Esophagus squamous epithelium (tissue), 5 donors: Measurements from ENCODE around the gene ABHD6. TPM values are rescaled to one million over a fixed set of nuclear protein-coding genes. Genes with fewer than 3 reads are reported as not detected.

Experiments
- DNase-seq: peaks from one replicate; lab custom pipeline; 2025; lab: John Stamatoyannopoulos, UW
- H3K27ac ChIP-seq, 4 donors: fragments of 200-600 bp; sonication (generic); one replicate each; pipeline ENCODE4 v1.5.1; 2016 to 2019; ENCODE audit warnings: mild to moderate bottlenecking in 1 of 4
- H3K27me3 ChIP-seq, 4 donors: fragments of 200-600 bp; sonication (generic); 1 replicate in 3 of 4; 2 replicates in 1 of 4; pipeline versions ENCODE4 v1.5.1 to v1.6.0; 2017 to 2021; ENCODE audit warnings: antibody characterized with exemption in 1 of 4
- H3K36me3 ChIP-seq, 3 donors: fragments of 200-600 bp; sonication (generic); one replicate each; pipeline ENCODE4 v1.5.1; 2016 to 2019
- H3K4me1 ChIP-seq, 3 donors: fragments of 200-600 bp; sonication (generic); one replicate each; pipeline ENCODE4 v1.5.1; 2017 to 2019
- H3K4me3 ChIP-seq, 4 donors: fragments of 200-600 bp; sonication (generic); 1 replicate in 3 of 4; 2 replicates in 1 of 4; pipeline ENCODE4 v1.5.1; 2016 to 2019; ENCODE audit warnings: mild to moderate bottlenecking in 2 of 4, moderate library complexity in 1 of 4
- H3K9me3 ChIP-seq, 3 donors: fragments of 200-600 bp; sonication (generic); one replicate each; pipeline ENCODE4 v1.5.1; 2016 to 2019
- POLR2A ChIP-seq, 4 donors: fragments of 450-650 bp; IDR thresholded peaks; one replicate each; pipeline ENCODE4 v1.6.1; 2017; ENCODE audit warnings: antibody characterized with exemption in 4 of 4, mild to moderate bottlenecking in 4 of 4, moderate library complexity in 3 of 4
- WGBS, 2 donors: methylation state at CpG; one replicate each; pipeline ENCODE4 v1.1.5; 2018; 5-methylcytosine and 5-hydroxymethylcytosine counted together
- intact Hi-C: fragments of 100-400 bp; cut with DNase I; formaldehyde crosslinking; loops from one replicate; pipeline ENCODE4 v1.15.0; 2022
- total RNA-seq, 4 donors: library from RNA; depleted of rRNA; stranded (reverse); fragments of >200 nt; gene quantifications; one replicate each; pipeline ENCODE4 v1.1.0, GENCODE V29; 2016
- TF ChIP-seq, protein P1 (sequence below), 6 experiments: fragments of 450-650 bp in 4 of 6; fragments of 200-600 bp in 2 of 6; sonication (generic) in 2 of 6; IDR thresholded peaks; one replicate each; pipeline ENCODE4 v1.5.1; 2016 to 2019; ENCODE audit warnings: antibody characterized with exemption in 6 of 6, mild to moderate bottlenecking in 4 of 6, moderate library complexity in 4 of 6
- donor health status: DM: yes; HTN: yes; CAD: no.

ABHD6 gene
- total RNA-seq, 4 donors from 2014 or later, result 5.8 to 16.5 (median 8.9) TPM

DNA sequence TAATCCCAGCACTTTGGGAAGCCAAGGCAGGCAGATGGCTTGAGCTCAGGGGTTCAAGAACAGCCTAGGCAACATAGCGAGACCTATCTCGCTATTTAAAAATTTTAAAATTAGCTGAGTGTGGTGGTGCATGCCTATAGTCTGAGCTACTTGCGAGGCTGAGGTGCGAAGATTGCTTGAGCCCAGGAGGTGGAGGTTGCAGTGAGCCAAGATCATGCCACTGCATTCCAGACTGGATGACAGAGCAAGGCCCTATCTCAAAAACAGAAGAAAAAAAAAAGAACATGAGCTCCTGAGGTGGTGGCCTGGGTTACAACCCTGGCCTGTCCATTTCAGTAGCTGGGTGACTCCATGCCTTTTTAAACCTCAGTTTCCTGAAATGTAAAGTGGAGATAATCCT is 34.1 kb upstream of the ABHD6 start:
- no peak for DNase-seq
- H3K9me3 ChIP-seq, result no peaks in the 10 kb centered on the region
- H3K4me3 ChIP-seq, result no peak overlapping the region
- 97% methylated on average over 4 of the region's 4 CpGs for WGBS, 2 donors
- TF ChIP-seq, protein P1, sequence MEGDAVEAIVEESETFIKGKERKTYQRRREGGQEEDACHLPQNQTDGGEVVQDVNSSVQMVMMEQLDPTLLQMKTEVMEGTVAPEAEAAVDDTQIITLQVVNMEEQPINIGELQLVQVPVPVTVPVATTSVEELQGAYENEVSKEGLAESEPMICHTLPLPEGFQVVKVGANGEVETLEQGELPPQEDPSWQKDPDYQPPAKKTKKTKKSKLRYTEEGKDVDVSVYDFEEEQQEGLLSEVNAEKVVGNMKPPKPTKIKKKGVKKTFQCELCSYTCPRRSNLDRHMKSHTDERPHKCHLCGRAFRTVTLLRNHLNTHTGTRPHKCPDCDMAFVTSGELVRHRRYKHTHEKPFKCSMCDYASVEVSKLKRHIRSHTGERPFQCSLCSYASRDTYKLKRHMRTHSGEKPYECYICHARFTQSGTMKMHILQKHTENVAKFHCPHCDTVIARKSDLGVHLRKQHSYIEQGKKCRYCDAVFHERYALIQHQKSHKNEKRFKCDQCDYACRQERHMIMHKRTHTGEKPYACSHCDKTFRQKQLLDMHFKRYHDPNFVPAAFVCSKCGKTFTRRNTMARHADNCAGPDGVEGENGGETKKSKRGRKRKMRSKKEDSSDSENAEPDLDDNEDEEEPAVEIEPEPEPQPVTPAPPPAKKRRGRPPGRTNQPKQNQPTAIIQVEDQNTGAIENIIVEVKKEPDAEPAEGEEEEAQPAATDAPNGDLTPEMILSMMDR (IDR thresholded peaks at IDR 0.05), result no peak
- TF ChIP-seq POLR2A (IDR thresholded peaks at IDR 0.05), result no peak
- intact Hi-C loops, result no loop called here
- H3K27ac ChIP-seq, result no peak overlapping the region
- peaks cover 21 to 54% (median 26%) of the 10 kb centered on the region in 3 donors for H3K4me1 ChIP-seq
- no peaks in the 10 kb centered on the region for H3K36me3 ChIP-seq
- no peaks in the 10 kb centered on the region for H3K27me3 ChIP-seq

DNA sequence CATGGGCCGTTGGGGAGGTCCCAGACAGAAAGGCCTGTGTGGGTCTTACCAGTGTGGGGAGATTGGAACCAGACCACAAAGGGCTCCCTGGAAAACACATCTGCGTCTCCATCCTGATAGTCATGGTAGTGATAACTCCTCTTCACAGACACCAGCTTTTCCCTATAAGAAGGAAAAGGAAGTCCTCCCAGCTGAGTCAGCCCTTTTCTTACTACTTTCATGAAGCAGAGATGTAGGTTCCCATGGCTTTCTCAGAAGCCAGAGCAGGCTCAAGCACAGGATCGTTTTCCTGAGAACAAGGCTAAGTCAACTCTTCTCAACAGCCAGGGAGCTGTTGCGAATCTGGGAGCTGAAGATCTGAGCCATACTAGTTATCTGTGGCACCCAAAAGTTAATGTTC is 32.9 kb upstream of the ABHD6 start:
- DNase-seq, result no peak
- no peaks in the 10 kb centered on the region for H3K36me3 ChIP-seq
- WGBS, 2 donors, result 83% methylated on average over 4 of the region's 4 CpGs; no CpG with 5 or more reads in 1 of the 2 donors
- no peak overlapping the region for H3K4me3 ChIP-seq
- H3K9me3 ChIP-seq, result no peaks in the 10 kb centered on the region
- peaks cover 21 to 47% (median 22%) of the 10 kb centered on the region in 3 donors for H3K4me1 ChIP-seq
- no peaks in the 10 kb centered on the region for H3K27me3 ChIP-seq
- intact Hi-C loops, result no loop called here
- no peak for TF ChIP-seq POLR2A (IDR thresholded peaks at IDR 0.05)
- TF ChIP-seq, protein P1 (IDR thresholded peaks at IDR 0.05), result no peak
- H3K27ac ChIP-seq, result no peak overlapping the region

DNA sequence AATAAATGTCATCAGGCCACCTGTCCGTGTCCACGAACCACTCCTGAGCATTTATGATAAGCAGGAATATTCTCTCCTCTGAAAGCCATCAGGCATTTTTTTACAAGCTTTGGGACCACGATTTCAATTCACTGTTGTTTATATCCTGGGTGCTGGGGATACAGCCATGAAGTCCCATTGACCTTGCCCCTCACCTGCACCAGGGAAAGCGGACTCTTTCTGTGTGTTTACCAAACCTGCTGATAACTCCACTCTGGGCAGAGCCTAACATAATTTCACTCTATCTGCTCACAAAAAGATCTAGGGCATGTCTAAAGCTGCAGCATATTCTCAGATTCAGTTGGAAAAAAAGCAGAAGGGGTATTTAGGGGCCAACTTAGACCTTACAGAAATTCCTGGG is 31.6 kb upstream of the ABHD6 start:
- Histone ChIP-seq H3K9me3 (no peaks in the 10 kb centered on the region), H3K4me1 (peaks cover 10 to 47% (median 15%) of the 10 kb centered on the region in 3 donors), H3K27ac (peak overlapping the region; percentile 36 to 73 (median 46)), H3K36me3 (no peaks in the 10 kb centered on the region), H3K4me3 (no peak overlapping the region), H3K27me3 (no peaks in the 10 kb centered on the region)
- intact Hi-C loops, result no loop called here
- no peak for DNase-seq
- TF ChIP-seq, protein P1 (IDR thresholded peaks at IDR 0.05), result no peak
- no peak for TF ChIP-seq POLR2A (IDR thresholded peaks at IDR 0.05)
- 72 to 81% methylated on average over 4 of the region's 4 CpGs for WGBS, 2 donors

DNA sequence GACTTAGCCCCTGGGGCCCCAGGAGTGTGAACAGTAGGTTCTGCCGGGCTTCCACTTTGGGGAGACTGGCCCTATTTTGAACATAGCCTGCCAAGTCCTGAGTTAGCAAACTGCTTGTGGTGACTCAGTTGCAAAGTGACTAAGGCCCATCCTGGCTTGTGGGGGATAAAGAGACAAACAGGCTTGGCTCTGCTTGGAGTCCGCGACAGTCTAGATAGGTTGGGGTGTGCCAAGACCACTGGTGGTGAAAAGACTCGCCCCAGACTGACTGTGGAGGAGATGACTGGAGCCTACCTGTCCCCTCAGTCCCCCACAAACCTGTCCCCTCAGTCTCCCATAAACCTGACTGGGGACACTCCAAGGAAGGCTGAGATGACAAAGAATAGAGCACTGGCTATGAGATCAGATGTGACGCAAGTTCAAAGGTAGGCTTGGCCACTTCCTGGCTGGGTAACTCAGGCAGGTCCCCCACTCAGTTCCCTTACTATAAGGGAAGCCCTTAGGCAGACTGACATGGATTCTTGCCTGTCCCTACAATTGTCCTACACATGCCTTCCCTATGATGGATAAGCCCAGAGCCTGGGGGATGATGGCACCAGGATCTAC is 31.1 kb upstream of the ABHD6 start:
- Histone ChIP-seq H3K27me3 (no peaks in the 10 kb centered on the region), H3K27ac (peak overlapping the region; percentile 36 to 73 (median 46)), H3K9me3 (no peaks in the 10 kb centered on the region), H3K4me1 (peaks cover 13 to 47% (median 16%) of the 10 kb centered on the region in 3 donors), H3K36me3 (no peaks in the 10 kb centered on the region), H3K4me3 (no peak overlapping the region)
- WGBS, 2 donors, result 34 to 76% methylated on average over 3 to 5 of the region's 5 CpGs
- TF ChIP-seq POLR2A (IDR thresholded peaks at IDR 0.05), result no peak
- no peak for DNase-seq
- intact Hi-C loops, result no loop called here

DNA sequence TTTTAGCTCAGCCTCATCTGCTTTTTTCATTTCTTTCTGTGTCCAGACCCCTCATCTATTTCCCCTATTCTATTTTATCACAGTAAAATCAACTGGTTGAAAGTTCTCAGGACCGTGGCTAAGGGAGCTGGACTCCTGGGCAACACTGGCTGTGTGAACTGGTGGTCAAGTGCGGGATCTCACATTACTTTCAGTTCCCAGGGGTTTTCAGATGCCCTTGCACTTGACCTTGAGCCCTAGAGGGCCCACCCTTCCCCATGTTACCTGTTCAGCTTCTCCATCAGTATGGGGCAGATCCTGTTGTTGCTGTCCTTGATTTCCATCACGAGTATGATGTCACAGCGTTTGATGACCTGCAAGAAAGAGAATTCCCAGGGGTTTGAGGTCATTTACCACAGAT is 29.6 kb upstream of the ABHD6 start:
- Histone ChIP-seq H3K27me3 (no peaks in the 10 kb centered on the region), H3K27ac (no peak overlapping the region), H3K9me3 (no peaks in the 10 kb centered on the region), H3K4me1 (peaks cover 13 to 50% (median 16%) of the 10 kb centered on the region in 3 donors), H3K36me3 (no peaks in the 10 kb centered on the region), H3K4me3 (no peak overlapping the region)
- no peak for TF ChIP-seq POLR2A (IDR thresholded peaks at IDR 0.05)
- TF ChIP-seq, protein P1 (IDR thresholded peaks at IDR 0.05), result no peak
- intact Hi-C loops, result no loop called here
- no peak for DNase-seq
- 88 to 94% methylated on average over 4 of the region's 4 CpGs for WGBS, 2 donors
